NK-92 (cell line): ENCODE data around the gene VASN.

Experiments
- DNase-seq: peaks from one replicate; lab custom pipeline; 2025; ENCODE audit not compliant: unreplicated experiment; lab: John Stamatoyannopoulos, UW

Gene VASN

GRCh38 chr16:4419402-4419959, 47.8 kb downstream of the VASN start:
- DNase-seq = no peak

GRCh38 chr16:4420505-4421105, 49.0 kb downstream of the VASN start:
- DNase-seq = no peak

- DNase-seq = peak; percentile 84
Observed at GRCh38 chr16:4425378-4426020, 53.9 kb downstream of the VASN start, which contains the start of gene DNAJA3. Gene DNAJA3, plus strand, starts transcription at chr16:4425868. Its CDS starts 14 bp downstream, at chr16:4425882.

- DNase-seq = no peak
Observed at GRCh38 chr16:4426021-4426684, 54.5 kb downstream of the VASN start.

- DNase-seq = no peak
Observed at GRCh38 chr16:4426722-4427372, 55.2 kb downstream of the VASN start.

- no peak for DNase-seq
Observed at GRCh38 chr16:4428500-4428899, 56.9 kb downstream of the VASN start.

DNA sequence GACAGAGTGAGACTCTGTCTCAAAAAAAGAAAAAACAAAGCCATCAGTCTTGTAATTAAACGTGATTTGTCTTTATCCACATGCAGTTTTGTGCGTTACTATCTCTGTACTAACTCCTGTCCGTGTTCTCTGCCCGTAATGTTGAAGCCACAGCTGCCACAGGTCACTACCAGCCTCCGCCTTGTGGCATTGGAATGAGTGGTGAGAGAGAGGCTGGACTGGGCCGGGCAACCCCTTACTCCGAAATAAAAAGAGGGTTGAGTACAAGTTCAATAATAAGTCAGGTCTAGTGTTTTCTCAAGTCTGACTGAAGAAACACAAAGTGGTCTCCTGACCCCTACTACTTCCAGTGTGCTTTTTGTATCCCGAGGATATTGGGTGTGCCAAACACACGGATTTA, 59.4 kb downstream of the VASN start:
- DNase-seq = no peak
